HFFc6 (cell line): ENCODE measurements around the gene ZNF808. TPM values are rescaled to one million over a fixed set of nuclear protein-coding genes. Genes with fewer than 3 reads are reported as not detected.
"Not testable (repeated sequence)": the region's sequence is repeated elsewhere in the genome, so short reads cannot be mapped to it uniquely, and the experiment has no call there.

Experiments
- DNase-seq: peaks from one replicate; pipeline ENCODE4 v3.0.0-alpha.2; 2018
- H3K27ac Mint-ChIP-seq: 2 replicates; pipeline ENCODE4 v1.8.0; 2020; ENCODE audit warnings: mild to moderate bottlenecking, mixed read lengths
- H3K27me3 Mint-ChIP-seq: 2 replicates; pipeline ENCODE4 v1.8.0; 2021; ENCODE audit warnings: mild to moderate bottlenecking, moderate library complexity, mixed read lengths; ENCODE audit not compliant: insufficient read depth
- H3K36me3 Mint-ChIP-seq: 2 replicates; pipeline ENCODE4 v1.8.0; 2021; ENCODE audit warnings: low read depth, mixed read lengths
- H3K4me1 Mint-ChIP-seq: 2 replicates; pipeline ENCODE4 v1.8.0; 2020; ENCODE audit warnings: low read depth, mixed read lengths
- H3K4me3 Mint-ChIP-seq: 2 replicates; pipeline ENCODE4 v1.8.0; 2020; ENCODE audit warnings: mild to moderate bottlenecking, moderate library complexity, mixed read lengths
- H3K9me3 Mint-ChIP-seq: 2 replicates; pipeline ENCODE4 v1.8.0; 2020; ENCODE audit warnings: mild to moderate bottlenecking, mixed read lengths
- CTCF ChIP-seq: fragments of 200-600 bp; sonication (generic); IDR thresholded peaks from 2 replicates; pipeline ENCODE4 v1.5.0; 2021; ENCODE audit warnings: antibody characterized with exemption, mild to moderate bottlenecking
- total RNA-seq, 6 experiments: library from RNA; stranded (reverse); fragmentation: NEBNext Ultra II Directional; extraction: Animal tissue kit (Norgen Biotek cat#: 25700); gene quantifications; 2 replicates in 1 of 6; 3 replicates in 5 of 6; pipeline ENCODE4 v1.2.3, GENCODE V29; 2021

The ZNF808 gene
- total RNA-seq, 6 experiments from 2014 or later: 14.7 to 17.6 (median 15.8) TPM

DNA sequence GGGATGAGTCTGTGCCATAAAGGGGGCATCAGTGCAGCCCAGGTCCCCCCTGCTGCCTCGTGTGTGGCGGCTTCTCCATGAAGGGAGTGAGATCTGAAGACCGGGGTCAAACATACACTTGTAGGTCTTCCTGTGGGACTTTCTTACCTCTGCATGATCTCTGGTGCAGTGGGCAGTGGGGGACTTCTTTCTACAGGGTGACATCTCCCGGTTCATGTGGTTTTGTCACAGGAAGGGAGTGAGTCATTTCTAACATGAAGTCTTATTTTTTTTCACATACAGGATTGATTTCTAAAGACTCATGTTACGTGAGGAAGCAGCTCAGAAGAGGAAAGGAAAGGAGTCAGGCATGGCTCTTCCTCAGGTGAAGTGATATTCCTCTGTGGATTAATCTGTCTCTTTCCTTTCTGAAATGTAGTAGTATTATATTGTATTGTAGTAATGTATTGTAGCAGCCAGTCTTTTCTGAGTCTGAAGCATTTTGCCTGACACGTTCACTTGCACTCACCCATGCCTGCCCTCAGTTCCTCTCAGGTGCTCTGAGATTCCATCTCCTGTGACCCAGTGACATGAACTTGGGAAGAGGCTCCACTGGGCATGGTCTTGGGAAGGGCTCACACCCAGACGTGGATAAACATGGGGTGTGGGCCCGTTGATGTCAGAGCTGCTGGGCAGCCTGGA, 15.7 kb downstream of the ZNF808 start:
- Mint-ChIP-seq H3K36me3 (peaks cover 78% of the 10 kb centered on the region), H3K4me3 (no peak overlapping the region), H3K27ac (no peak overlapping the region), H3K27me3 (no peaks in the 10 kb centered on the region), H3K9me3 (peaks cover 58% of the 10 kb centered on the region), H3K4me1 (peaks cover 20% of the 10 kb centered on the region; the same call in 1 of the 2 replicates)
- no peak for TF ChIP-seq CTCF
- no peak for DNase-seq

DNA sequence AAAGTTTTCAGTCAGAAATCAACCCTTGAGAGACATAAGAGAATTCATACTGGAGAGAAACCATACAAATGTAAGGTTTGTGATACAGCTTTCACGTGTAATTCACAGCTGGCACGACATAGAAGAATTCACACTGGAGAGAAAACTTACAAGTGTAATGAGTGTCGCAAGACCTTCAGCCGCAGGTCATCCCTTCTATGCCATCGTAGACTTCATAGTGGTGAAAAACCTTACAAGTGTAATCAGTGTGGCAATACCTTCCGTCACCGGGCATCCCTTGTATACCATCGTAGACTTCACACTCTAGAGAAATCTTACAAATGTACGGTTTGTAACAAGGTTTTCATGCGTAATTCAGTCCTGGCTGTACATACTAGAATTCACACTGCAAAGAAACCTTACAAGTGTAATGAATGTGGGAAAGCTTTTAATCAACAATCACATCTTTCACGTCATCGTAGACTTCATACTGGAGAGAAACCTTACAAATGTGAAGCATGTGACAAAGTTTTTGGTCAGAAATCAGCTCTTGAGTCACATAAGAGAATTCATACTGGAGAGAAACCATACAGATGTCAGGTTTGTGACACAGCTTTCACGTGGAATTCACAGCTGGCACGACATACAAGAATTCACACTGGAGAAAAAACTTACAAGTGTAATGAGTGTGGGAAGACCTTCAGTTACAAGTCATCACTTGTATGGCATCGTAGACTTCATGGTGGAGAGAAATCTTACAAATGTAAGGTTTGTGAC, 26.9 kb downstream of the ZNF808 start:
- Mint-ChIP-seq H3K27ac (no peak overlapping the region), H3K4me1 (no peaks in the 10 kb centered on the region), H3K4me3 (no peak overlapping the region), H3K27me3 (no peaks in the 10 kb centered on the region), H3K36me3 (peaks cover 84% of the 10 kb centered on the region), H3K9me3 (peaks cover 94% of the 10 kb centered on the region)
- TF ChIP-seq CTCF: no peak
- no peak for DNase-seq

DNA sequence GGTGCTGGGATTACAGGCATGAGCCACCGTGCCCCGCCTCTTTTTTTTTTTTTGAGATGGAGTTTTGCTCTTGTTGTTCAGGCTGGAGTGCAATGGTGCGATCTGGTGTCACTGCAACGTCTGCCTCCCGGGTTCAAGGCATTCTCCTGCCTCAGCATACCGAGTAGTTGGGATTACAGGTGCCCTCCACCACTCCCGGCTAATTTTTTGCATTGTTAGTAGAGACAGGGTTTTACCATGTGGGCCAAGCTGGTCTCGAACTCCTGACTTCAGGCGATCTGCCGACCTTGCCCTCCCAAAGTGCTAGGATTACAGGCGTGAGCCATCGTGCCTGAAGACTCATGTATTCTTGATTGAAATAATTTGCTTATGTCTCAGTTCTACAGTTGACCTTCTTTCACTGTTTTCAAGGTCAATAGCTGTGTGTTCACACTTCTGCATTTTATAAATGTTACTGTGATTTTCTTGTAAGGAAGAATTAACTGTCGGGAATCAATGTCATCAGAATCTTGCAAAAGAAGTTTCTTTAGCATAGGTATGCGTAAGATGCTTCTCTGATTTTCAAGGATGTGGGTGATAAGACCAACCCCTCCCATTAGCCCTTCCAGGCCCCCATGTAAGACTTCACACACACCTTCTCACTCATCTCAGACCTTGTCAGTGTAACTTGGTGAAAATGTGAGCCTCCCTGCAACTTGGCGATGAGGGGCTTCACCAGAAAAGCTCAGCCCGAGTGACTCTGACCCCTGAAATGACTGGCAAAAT, 29.9 kb downstream of the ZNF808 start:
- Mint-ChIP-seq H3K27me3 (no peaks in the 10 kb centered on the region), H3K36me3 (peaks cover 84% of the 10 kb centered on the region), H3K4me1 (no peaks in the 10 kb centered on the region), H3K9me3 (peaks cover 95% of the 10 kb centered on the region), H3K4me3 (no peak overlapping the region), H3K27ac (no peak overlapping the region)
- DNase-seq: no peak
- no peak for TF ChIP-seq CTCF

DNA sequence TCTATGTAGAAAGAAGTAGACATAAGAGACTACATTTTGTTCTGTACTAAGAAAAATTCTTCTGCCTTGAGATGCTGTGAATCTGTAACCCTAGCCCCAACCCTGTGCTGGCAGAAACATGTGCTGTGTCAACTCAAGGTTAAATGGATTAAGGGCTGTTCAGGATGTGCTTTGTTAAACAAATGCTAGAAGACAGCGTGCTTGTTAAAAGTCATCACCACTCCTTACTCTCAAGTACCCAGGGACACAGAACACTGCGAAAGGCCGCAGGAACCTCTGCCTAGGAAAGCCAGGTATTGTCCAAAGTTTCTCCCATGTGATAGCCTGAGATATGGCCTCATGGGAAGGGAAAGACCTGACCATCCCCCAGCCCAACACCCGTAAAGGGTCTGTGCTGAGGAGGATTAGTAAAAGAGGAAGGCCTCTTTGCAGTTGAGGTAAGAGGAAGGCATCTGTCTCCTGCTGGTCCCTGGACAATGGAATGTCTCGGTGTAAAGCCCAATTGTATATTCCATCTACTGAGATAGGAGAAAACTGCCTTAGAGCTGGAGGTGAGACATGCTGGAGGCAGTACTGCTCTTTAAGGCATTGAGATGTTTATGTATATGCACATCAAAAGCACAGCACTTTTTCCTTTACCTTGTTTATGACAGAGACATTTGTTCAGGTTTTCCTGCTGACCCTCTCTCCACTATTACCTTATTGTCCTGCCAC, 31.4 kb downstream of the ZNF808 start:
- peaks cover 95% of the 10 kb centered on the region for H3K9me3 Mint-ChIP-seq
- H3K4me3 Mint-ChIP-seq: not testable (repeated sequence)

GRCh38 chr19:52561611-52562010, 34.1 kb downstream of the ZNF808 start:
- DNase-seq, H3K4me1 Mint-ChIP-seq, H3K4me3 Mint-ChIP-seq, H3K27ac Mint-ChIP-seq, H3K27me3 Mint-ChIP-seq: not testable (repeated sequence)
- Mint-ChIP-seq H3K9me3 (peaks cover 90% of the 10 kb centered on the region), H3K36me3 (peaks cover 82% of the 10 kb centered on the region)

More for the DNA sequence above, 31.4 kb downstream of the ZNF808 start:
- H3K27ac Mint-ChIP-seq, H3K4me1 Mint-ChIP-seq, DNase-seq, H3K27me3 Mint-ChIP-seq: not testable (repeated sequence)
- H3K36me3 Mint-ChIP-seq: peaks cover 84% of the 10 kb centered on the region

DNA sequence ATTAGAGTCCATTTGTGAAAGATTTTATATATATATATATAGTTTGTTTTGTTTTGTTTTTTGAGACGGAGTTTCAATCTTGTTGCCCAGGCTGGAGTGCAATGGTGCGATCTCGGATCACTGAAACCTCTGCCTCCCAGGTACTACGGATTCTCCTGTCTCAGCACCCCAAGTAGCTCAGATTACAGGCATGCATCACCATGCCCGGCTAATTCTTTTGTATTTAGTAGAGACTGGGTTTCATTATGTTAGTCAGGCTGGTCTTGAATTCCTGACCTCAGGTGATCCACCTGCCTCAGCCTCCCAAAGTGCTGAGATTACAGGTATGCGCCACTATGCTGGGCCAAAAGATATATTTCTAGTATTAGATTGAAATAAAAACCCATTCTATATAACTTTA, 38.7 kb downstream of the ZNF808 start:
- Mint-ChIP-seq H3K27me3 (peaks cover 8% of the 10 kb centered on the region; the same call in 1 of the 2 replicates), H3K9me3 (peaks cover 78% of the 10 kb centered on the region), H3K4me3 (no peak overlapping the region), H3K36me3 (peaks cover 65% of the 10 kb centered on the region), H3K27ac (no peak overlapping the region), H3K4me1 (peaks cover 16% of the 10 kb centered on the region)
- no peak for TF ChIP-seq CTCF
- no peak for DNase-seq
